Measurements from ENCODE around the gene COL20A1. TPM values are rescaled to one million over a fixed set of nuclear protein-coding genes. Genes with fewer than 3 reads are reported as not detected.

COL20A1 gene
- total RNA-seq, 1 donor from 2014 or later: 5.0 TPM

DNA sequence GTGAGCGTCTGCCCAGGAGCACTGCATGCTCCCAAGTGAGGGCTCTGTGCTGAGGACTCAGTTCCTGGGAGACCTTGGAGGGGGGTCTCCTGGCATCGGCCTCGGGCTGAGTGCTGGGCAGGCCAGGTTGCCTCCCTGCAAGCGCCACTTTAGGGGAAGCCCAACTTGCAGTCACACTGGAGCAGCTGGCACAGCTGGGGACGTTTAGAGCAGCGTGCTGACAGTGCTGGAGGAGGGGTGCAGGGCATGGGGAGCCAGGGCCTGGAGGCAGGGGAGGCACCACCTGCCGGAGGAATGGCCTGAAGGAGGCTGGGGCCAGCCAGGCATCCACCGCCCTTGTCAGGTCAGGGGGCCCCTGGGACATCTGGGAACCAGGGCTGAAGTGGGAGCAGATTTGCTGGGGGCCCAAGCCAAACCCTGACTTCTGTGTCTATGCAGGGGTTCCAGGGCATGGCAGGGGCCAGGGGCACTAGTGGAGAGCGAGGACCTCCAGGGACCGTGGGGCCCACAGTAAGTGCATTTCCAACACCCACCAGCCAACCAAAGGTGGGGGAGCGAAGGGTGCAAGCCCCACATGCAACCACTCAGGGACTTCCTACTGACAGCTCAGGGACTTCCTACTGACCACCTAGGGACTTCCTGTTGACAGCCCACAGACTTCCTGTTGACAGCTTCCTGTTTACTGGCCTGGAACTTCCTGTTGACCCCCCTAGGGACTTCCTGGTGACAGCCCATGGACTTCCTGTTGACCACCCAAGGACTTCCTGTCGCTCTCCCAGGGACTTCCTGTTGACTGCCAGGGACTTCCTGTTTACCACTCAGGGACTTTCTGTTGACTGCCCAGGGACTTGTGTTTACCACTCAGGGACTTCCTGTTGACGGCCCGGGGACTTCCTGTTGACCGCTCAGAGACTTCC is 33.6 kb downstream of the COL20A1 start:
- Histone ChIP-seq H3K9me3 (ENCODE audit: insufficient read depth, low read depth, low read length) (no peaks in the 10 kb centered on the region), H3K4me1 (ENCODE audit: insufficient read depth, low read length) (no peaks in the 10 kb centered on the region), H3K4me3 (ENCODE audit: insufficient read depth, low read depth, low read length) (no peak overlapping the region), H4K20me1 (ENCODE audit: insufficient read depth, low read length) (no peaks in the 10 kb centered on the region), H3K27ac (ENCODE audit: low read depth, low read length) (no peak overlapping the region), H2AFZ (ENCODE audit: low read depth, low read length) (no peak overlapping the region), H3K79me2 (ENCODE audit: insufficient read depth, low read length) (no peaks in the 10 kb centered on the region), H3K4me2 (ENCODE audit: low read length) (no peak overlapping the region), H3K36me3 (ENCODE audit: insufficient read depth, low read length) (no peaks in the 10 kb centered on the region), H3K9ac (ENCODE audit: low read length) (no peak overlapping the region), H3K27me3 (ENCODE audit: insufficient read depth, low read length) (peaks cover 19% of the 10 kb centered on the region)
- Mint-ChIP-seq H3K4me3 (ENCODE audit: unreplicated experiment) (no peak overlapping the region), H3K4me1 (ENCODE audit: low read depth, unreplicated experiment) (no peaks in the 10 kb centered on the region), H3K9me3 (ENCODE audit: unreplicated experiment) (peaks cover 3% of the 10 kb centered on the region), H3K27ac (ENCODE audit: unreplicated experiment) (no peak overlapping the region), H3K27me3 (ENCODE audit: low read depth, unreplicated experiment) (peaks cover 20% of the 10 kb centered on the region), H3K36me3 (ENCODE audit: low read depth, unreplicated experiment) (peaks cover 11% of the 10 kb centered on the region)
- DNase-seq (ENCODE audit: low read depth) (no peak), FAIRE-seq (no peak)
- TF ChIP-seq, protein P1, sequence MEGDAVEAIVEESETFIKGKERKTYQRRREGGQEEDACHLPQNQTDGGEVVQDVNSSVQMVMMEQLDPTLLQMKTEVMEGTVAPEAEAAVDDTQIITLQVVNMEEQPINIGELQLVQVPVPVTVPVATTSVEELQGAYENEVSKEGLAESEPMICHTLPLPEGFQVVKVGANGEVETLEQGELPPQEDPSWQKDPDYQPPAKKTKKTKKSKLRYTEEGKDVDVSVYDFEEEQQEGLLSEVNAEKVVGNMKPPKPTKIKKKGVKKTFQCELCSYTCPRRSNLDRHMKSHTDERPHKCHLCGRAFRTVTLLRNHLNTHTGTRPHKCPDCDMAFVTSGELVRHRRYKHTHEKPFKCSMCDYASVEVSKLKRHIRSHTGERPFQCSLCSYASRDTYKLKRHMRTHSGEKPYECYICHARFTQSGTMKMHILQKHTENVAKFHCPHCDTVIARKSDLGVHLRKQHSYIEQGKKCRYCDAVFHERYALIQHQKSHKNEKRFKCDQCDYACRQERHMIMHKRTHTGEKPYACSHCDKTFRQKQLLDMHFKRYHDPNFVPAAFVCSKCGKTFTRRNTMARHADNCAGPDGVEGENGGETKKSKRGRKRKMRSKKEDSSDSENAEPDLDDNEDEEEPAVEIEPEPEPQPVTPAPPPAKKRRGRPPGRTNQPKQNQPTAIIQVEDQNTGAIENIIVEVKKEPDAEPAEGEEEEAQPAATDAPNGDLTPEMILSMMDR (IDR thresholded peaks at IDR 0.05; ENCODE audit: insufficient read depth, low read depth, low read length): no peak
- no peak for TF ChIP-seq EZH2 (IDR thresholded peaks at IDR 0.05; ENCODE audit: insufficient read depth, low read length)

DNA sequence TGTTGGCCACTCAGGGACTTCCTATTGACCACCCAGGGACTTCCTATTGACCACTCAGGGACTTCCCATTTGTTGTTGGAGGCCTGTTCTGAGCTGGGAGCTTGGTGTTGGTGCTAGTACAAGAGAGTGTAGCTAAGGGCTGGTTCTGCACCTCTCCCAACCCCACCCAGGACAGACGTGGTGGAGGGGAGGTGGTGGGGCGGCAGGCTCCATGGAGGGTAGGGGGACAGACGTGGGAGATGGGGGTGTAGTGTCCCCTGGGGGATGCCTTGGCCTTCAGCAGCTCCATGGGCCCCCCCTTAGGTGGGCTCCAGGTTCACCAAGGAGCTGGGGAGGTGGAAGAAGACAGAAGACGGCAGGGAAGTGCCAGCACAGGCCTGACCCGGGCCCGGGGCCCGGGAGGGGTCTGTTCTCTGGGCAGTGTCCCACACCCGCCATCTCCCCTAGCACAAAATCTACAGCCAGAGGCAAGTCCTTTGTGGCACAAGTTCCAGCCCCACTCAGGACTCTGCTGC is 34.3 kb downstream of the COL20A1 start:
- Mint-ChIP-seq H3K4me1 (ENCODE audit: low read depth, unreplicated experiment) (no peaks in the 10 kb centered on the region), H3K27me3 (ENCODE audit: low read depth, unreplicated experiment) (peaks cover 20% of the 10 kb centered on the region), H3K9me3 (ENCODE audit: unreplicated experiment) (peaks cover 10% of the 10 kb centered on the region), H3K4me3 (ENCODE audit: unreplicated experiment) (no peak overlapping the region), H3K36me3 (ENCODE audit: low read depth, unreplicated experiment) (peaks cover 18% of the 10 kb centered on the region), H3K27ac (ENCODE audit: unreplicated experiment) (no peak overlapping the region)
- Histone ChIP-seq H3K79me2 (ENCODE audit: insufficient read depth, low read length) (no peaks in the 10 kb centered on the region), H3K36me3 (ENCODE audit: insufficient read depth, low read length) (no peaks in the 10 kb centered on the region), H3K27ac (ENCODE audit: low read depth, low read length) (no peak overlapping the region), H3K27me3 (ENCODE audit: insufficient read depth, low read length) (peaks cover 19% of the 10 kb centered on the region), H3K4me2 (ENCODE audit: low read length) (no peak overlapping the region), H4K20me1 (ENCODE audit: insufficient read depth, low read length) (no peaks in the 10 kb centered on the region), H3K9ac (ENCODE audit: low read length) (no peak overlapping the region), H3K4me1 (ENCODE audit: insufficient read depth, low read length) (no peaks in the 10 kb centered on the region), H3K9me3 (ENCODE audit: insufficient read depth, low read depth, low read length) (peaks cover 6% of the 10 kb centered on the region), H2AFZ (ENCODE audit: low read depth, low read length) (no peak overlapping the region), H3K4me3 (ENCODE audit: insufficient read depth, low read depth, low read length) (no peak overlapping the region)
- TF ChIP-seq, protein P1 (IDR thresholded peaks at IDR 0.05; ENCODE audit: insufficient read depth, low read depth, low read length): no peak
- TF ChIP-seq EZH2 (IDR thresholded peaks at IDR 0.05; ENCODE audit: insufficient read depth, low read length): no peak
- DNase-seq (ENCODE audit: low read depth): no peak
- FAIRE-seq: no peak
